Neural cell (in vitro differentiated cells): ENCODE results near the gene RSU1. TPM values are rescaled to one million over a fixed set of nuclear protein-coding genes. Genes with fewer than 3 reads are reported as not detected.

Experiments
- H2AFZ ChIP-seq: fragments of 200-600, 300-800 bp; sonication (generic), shearing (Covaris generic); 2 replicates; pipeline ENCODE4 v1.6.0; 2014; ENCODE audit warnings: low read depth, mild to moderate bottlenecking, antibody characterized with exemption, low read length, moderate library complexity
- H3F3A ChIP-seq: fragments of 200-600 bp; shearing (Covaris generic); 2 replicates; pipeline ENCODE4 v1.6.1; 2016; ENCODE audit warnings: mild to moderate bottlenecking, moderate library complexity, mixed read lengths, antibody characterized with exemption, low read length; ENCODE audit not compliant: insufficient read depth, poor library complexity, severe bottlenecking
- H3K27ac ChIP-seq: fragments of 200-600, 300-800 bp; sonication (generic), shearing (Covaris generic); 2 replicates; pipeline ENCODE4 v1.5.1; 2014; ENCODE audit warnings: mild to moderate bottlenecking, low read length, moderate library complexity
- H3K27me3 ChIP-seq: fragments of 300-800, 200-600 bp; sonication (generic), shearing (Covaris generic); 2 replicates; pipeline ENCODE4 v1.6.0; 2014; ENCODE audit warnings: mild to moderate bottlenecking, low read depth, low read length, moderate library complexity; ENCODE audit not compliant: insufficient read depth
- H3K36me3 ChIP-seq: fragments of 300-800, 200-600 bp; sonication (generic), shearing (Covaris generic); 2 replicates; pipeline ENCODE4 v1.5.1; 2014; ENCODE audit warnings: mild to moderate bottlenecking, antibody characterized with exemption, low read length, moderate library complexity; ENCODE audit not compliant: insufficient read depth
- H3K4me2 ChIP-seq: fragments of 300-800, 200-600 bp; sonication (generic), shearing (Covaris generic); 2 replicates; pipeline ENCODE4 v1.6.0; 2014; ENCODE audit warnings: mild to moderate bottlenecking, low read length
- H3K4me3 ChIP-seq: fragments of 300-800, 200-600 bp; sonication (generic), shearing (Covaris generic); 2 replicates; pipeline ENCODE4 v1.5.1; 2014; ENCODE audit warnings: mild to moderate bottlenecking, low read length, moderate library complexity
- H3K79me2 ChIP-seq: fragments of 200-600 bp; shearing (Covaris generic); replicated peaks from 2 replicates; pipeline ENCODE4 v1.6.0; 2014; ENCODE audit warnings: mild to moderate bottlenecking, low read length, moderate library complexity; ENCODE audit not compliant: insufficient read depth
- H3K9ac ChIP-seq: fragments of 300-800, 200-600 bp; sonication (generic), shearing (Covaris generic); 2 replicates; pipeline ENCODE4 v1.6.1; 2016; ENCODE audit warnings: mild to moderate bottlenecking, low read length, mixed read lengths
- H3K9me2 ChIP-seq: fragments of 200-600 bp; shearing (Covaris generic); 2 replicates; pipeline ENCODE4 v1.6.1; 2016; ENCODE audit warnings: mild to moderate bottlenecking, low read length, mixed read lengths; ENCODE audit not compliant: insufficient read depth
- H3K9me3 ChIP-seq: fragments of 200-600, 300-800 bp; sonication (generic), shearing (Covaris generic); 2 replicates; pipeline ENCODE4 v1.6.1; 2016; ENCODE audit warnings: mild to moderate bottlenecking, mixed run types, low read length, moderate library complexity, mixed read lengths
- H4K20me1 ChIP-seq: fragments of 200-600 bp; shearing (Covaris generic); 2 replicates; pipeline ENCODE4 v1.6.1; 2016; ENCODE audit warnings: mild to moderate bottlenecking, mixed run types; ENCODE audit not compliant: insufficient read depth
- CTCF ChIP-seq: fragments of 450-650 bp; IDR thresholded peaks from 2 replicates; pipeline ENCODE4 v1.5.1; 2014; ENCODE audit warnings: antibody characterized with exemption, mild to moderate bottlenecking, moderate library complexity; ENCODE audit not compliant: poor library complexity, severe bottlenecking
- EP300 ChIP-seq: fragments of 450-650 bp; conservative IDR thresholded peaks from 2 replicates; pipeline ENCODE4 v1.6.1; 2014; ENCODE audit warnings: antibody characterized with exemption, mild to moderate bottlenecking, moderate library complexity; ENCODE audit not compliant: poor library complexity, severe bottlenecking
- EZH2 ChIP-seq: fragments of 200-600, 300-800 bp; shearing (Covaris generic), sonication (generic); IDR thresholded peaks from 2 replicates; pipeline ENCODE4 v1.6.1; 2014; ENCODE audit warnings: antibody characterized with exemption, low read length, borderline replicate concordance, mild to moderate bottlenecking; ENCODE audit not compliant: insufficient read depth, poor library complexity, severe bottlenecking
- MXI1 ChIP-seq: fragments of 450-650 bp; conservative IDR thresholded peaks from 2 replicates; pipeline ENCODE4 v1.6.1; 2014; ENCODE audit warnings: antibody characterized with exemption, mild to moderate bottlenecking; ENCODE audit not compliant: poor library complexity, severe bottlenecking
- POLR2AphosphoS5 ChIP-seq: IDR thresholded peaks from 2 replicates; pipeline ENCODE4 v1.6.1; 2012
- RAD21 ChIP-seq: fragments of 450-650 bp; conservative IDR thresholded peaks from 2 replicates; pipeline ENCODE4 v1.6.1; 2014; ENCODE audit warnings: antibody characterized with exemption, mild to moderate bottlenecking, moderate library complexity
- REST ChIP-seq: IDR thresholded peaks from 2 replicates; pipeline ENCODE4 v1.6.1; 2012; ENCODE audit warnings: borderline replicate concordance
- SMC3 ChIP-seq: fragments of 450-650 bp; conservative IDR thresholded peaks from 2 replicates; pipeline ENCODE4 v1.6.1; 2014; ENCODE audit warnings: antibody characterized with exemption, mild to moderate bottlenecking, moderate library complexity; ENCODE audit not compliant: poor library complexity
- TAF1 ChIP-seq: IDR thresholded peaks from 2 replicates; pipeline ENCODE4 v1.6.1; 2012; ENCODE audit warnings: low read depth
- polyA plus RNA-seq: library from polyadenylated mRNA; depleted of rRNA; stranded (reverse); fragments of >200 nt; gene quantifications from 2 replicates; pipeline ENCODE4 v1.2.3, GENCODE V29; 2014

RSU1 gene
- polyA plus RNA-seq, 1 donor from 2014 or later: 18.7 TPM

- Histone ChIP-seq H2AFZ (no peak overlapping the region), H3K4me2 (no peak overlapping the region), H3K27ac (no peak overlapping the region), H3K27me3 (no peaks in the 10 kb centered on the region), H3K9me3 (no peaks in the 10 kb centered on the region), H3K36me3 (no peaks in the 10 kb centered on the region), H3K9me2 (no peaks in the 10 kb centered on the region), H3F3A (no peaks in the 10 kb centered on the region), H3K9ac (no peak overlapping the region), H3K4me3 (no peak overlapping the region), H4K20me1 (no peaks in the 10 kb centered on the region), H3K79me2 (no peaks in the 10 kb centered on the region)
- TF ChIP-seq MXI1: no peak
- no peak for TF ChIP-seq TAF1
- TF ChIP-seq REST: no peak
- TF ChIP-seq POLR2AphosphoS5: no peak
- TF ChIP-seq SMC3: no peak
- TF ChIP-seq CTCF: no peak
- no peak for TF ChIP-seq EP300
- TF ChIP-seq RAD21: no peak
- TF ChIP-seq EZH2: no peak
Observed at GRCh38 chr10:16735671-16736070, 81.6 kb downstream of the RSU1 start.

DNA sequence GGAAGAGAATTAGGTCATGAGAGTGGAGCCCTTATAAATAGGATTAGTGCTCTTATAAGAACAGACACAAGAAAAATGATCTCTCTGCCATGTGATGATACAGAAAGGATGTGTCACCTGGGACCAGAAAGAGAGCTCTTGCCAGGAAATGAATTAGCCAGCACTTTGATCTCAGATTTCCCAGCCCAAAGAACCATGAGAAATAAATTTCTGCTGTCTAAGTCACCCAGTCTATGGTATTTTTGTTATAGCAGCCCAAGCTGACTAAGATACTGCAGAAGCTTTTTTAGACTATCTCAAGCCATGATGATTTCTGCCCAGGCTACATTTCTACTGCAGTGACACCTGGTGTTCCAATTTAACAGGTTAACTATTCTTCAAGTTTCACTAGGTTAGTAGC, 84.8 kb downstream of the RSU1 start:
- Histone ChIP-seq H3K4me2 (no peak overlapping the region), H3K27me3 (no peaks in the 10 kb centered on the region), H3K9ac (no peak overlapping the region), H3K79me2 (no peaks in the 10 kb centered on the region), H3K9me2 (no peaks in the 10 kb centered on the region), H4K20me1 (no peaks in the 10 kb centered on the region), H3K9me3 (no peaks in the 10 kb centered on the region), H3K27ac (no peak overlapping the region), H3K4me3 (no peak overlapping the region), H2AFZ (no peak overlapping the region), H3F3A (no peaks in the 10 kb centered on the region), H3K36me3 (no peaks in the 10 kb centered on the region)
- no peak for TF ChIP-seq TAF1
- TF ChIP-seq MXI1: no peak
- no peak for TF ChIP-seq SMC3
- no peak for TF ChIP-seq REST
- TF ChIP-seq POLR2AphosphoS5: no peak
- no peak for TF ChIP-seq EZH2
- TF ChIP-seq CTCF: no peak
- no peak for TF ChIP-seq RAD21
- no peak for TF ChIP-seq EP300
